ENCODE results near the gene VMA21.

VMA21 gene

GRCh38 chrX:151393514-151393913 lies 3.5 kb upstream of the VMA21 start:
- Histone ChIP-seq H3F3A (ENCODE audit: insufficient read depth, low read length) (no peaks in the 10 kb centered on the region), H3K4me1 (ENCODE audit: low read length) (peaks cover 6% of the 10 kb centered on the region; the same call in 1 of the 2 replicates), H3K27me3 (replicated peaks; ENCODE audit: insufficient read depth, low read length) (no peaks in the 10 kb centered on the region), H3K27ac (ENCODE audit: low read length) (peak overlapping the region; percentile 53; the same call in 1 of the 2 replicates), H3K9me2 (replicated peaks; ENCODE audit: insufficient read depth, low read length) (no peaks in the 10 kb centered on the region), H3K9me3 (replicated peaks; ENCODE audit: insufficient read depth, low read length) (no peaks in the 10 kb centered on the region), H3K4me3 (ENCODE audit: low read length) (no peak overlapping the region), H3K36me3 (replicated peaks; ENCODE audit: insufficient read depth, low read length) (no peaks in the 10 kb centered on the region), H2AFZ (ENCODE audit: low read length) (no peak overlapping the region), H3K4me2 (ENCODE audit: low read depth, low read length) (peak overlapping the region; percentile 36; the same call in 1 of the 2 replicates), H3K9ac (ENCODE audit: low read length) (no peak overlapping the region), H4K20me1 (ENCODE audit: insufficient read depth, low read length) (no peaks in the 10 kb centered on the region), H3K79me2 (ENCODE audit: low read length) (peaks cover 14% of the 10 kb centered on the region)
- DNase-seq, result peak; percentile 73
- TF ChIP-seq EZH2phosphoT487 (IDR thresholded peaks at IDR 0.05; ENCODE audit: low read length) (no peak), CTCF (IDR thresholded peaks at IDR 0.05; ENCODE audit: low read length) (no peak)

- Histone ChIP-seq H3K9me3 (replicated peaks; ENCODE audit: insufficient read depth, low read length) (no peaks in the 10 kb centered on the region), H3K4me3 (ENCODE audit: low read length) (peak overlapping the region; percentile 61), H3K79me2 (ENCODE audit: low read length) (peaks cover 41% of the 10 kb centered on the region), H3K4me2 (ENCODE audit: low read depth, low read length) (peak overlapping the region; percentile 51), H3K9me2 (replicated peaks; ENCODE audit: insufficient read depth, low read length) (no peaks in the 10 kb centered on the region), H3K4me1 (ENCODE audit: low read length) (peaks cover 6% of the 10 kb centered on the region; the same call in 1 of the 2 replicates), H3K27me3 (replicated peaks; ENCODE audit: insufficient read depth, low read length) (no peaks in the 10 kb centered on the region), H3K9ac (ENCODE audit: low read length) (peak overlapping the region; percentile 85), H4K20me1 (ENCODE audit: insufficient read depth, low read length) (no peaks in the 10 kb centered on the region), H2AFZ (ENCODE audit: low read length) (peak overlapping the region; percentile 15), H3K27ac (ENCODE audit: low read length) (peak overlapping the region; percentile 87), H3K36me3 (replicated peaks; ENCODE audit: insufficient read depth, low read length) (no peaks in the 10 kb centered on the region), H3F3A (ENCODE audit: insufficient read depth, low read length) (no peaks in the 10 kb centered on the region)
- peak; percentile 30 for DNase-seq
- TF ChIP-seq EZH2 (optimal IDR thresholded peaks at IDR 0.05; ENCODE audit: low read depth, low read length) (no peak), CTCF (IDR thresholded peaks at IDR 0.05; ENCODE audit: low read length) (no peak), EZH2phosphoT487 (IDR thresholded peaks at IDR 0.05; ENCODE audit: low read length) (no peak)
Observed at GRCh38 chrX:151396042-151396824, 773 bp upstream of the VMA21 start.

- no peaks in the 10 kb centered on the region for H4K20me1 ChIP-seq (ENCODE audit: insufficient read depth, low read length)
- TF ChIP-seq CTCF (IDR thresholded peaks at IDR 0.05; ENCODE audit: low read length) (no peak), EZH2phosphoT487 (IDR thresholded peaks at IDR 0.05; ENCODE audit: low read length) (no peak), EZH2 (optimal IDR thresholded peaks at IDR 0.05; ENCODE audit: low read depth, low read length) (no peak)
- peak overlapping the region; percentile 85 for H3K4me3 ChIP-seq (ENCODE audit: low read length)
- no peak for DNase-seq
- no peaks in the 10 kb centered on the region for H3K27me3 ChIP-seq (replicated peaks; ENCODE audit: insufficient read depth, low read length)
- H3K4me1 ChIP-seq (ENCODE audit: low read length), result peaks cover 6% of the 10 kb centered on the region; the same call in 1 of the 2 replicates
- no peaks in the 10 kb centered on the region for H3K9me3 ChIP-seq (replicated peaks; ENCODE audit: insufficient read depth, low read length)
- H3K4me2 ChIP-seq (ENCODE audit: low read depth, low read length), result peak overlapping the region; percentile 61; the same call in 1 of the 2 replicates
- H3F3A ChIP-seq (ENCODE audit: insufficient read depth, low read length), result no peaks in the 10 kb centered on the region
- H3K36me3 ChIP-seq (replicated peaks; ENCODE audit: insufficient read depth, low read length), result no peaks in the 10 kb centered on the region
- peak overlapping the region; percentile 82 for H3K9ac ChIP-seq (ENCODE audit: low read length)
- H2AFZ ChIP-seq (ENCODE audit: low read length), result no peak overlapping the region
- peak overlapping the region; percentile 77; the same call in 1 of the 2 replicates for H3K27ac ChIP-seq (ENCODE audit: low read length)
- H3K9me2 ChIP-seq (replicated peaks; ENCODE audit: insufficient read depth, low read length), result no peaks in the 10 kb centered on the region
- peaks cover 56% of the 10 kb centered on the region for H3K79me2 ChIP-seq (ENCODE audit: low read length)
Observed at GRCh38 chrX:151397741-151398070, 700 bp downstream of the VMA21 start.
